ELR (cell line): ENCODE data around the gene COL18A1.
"Not testable (repeated sequence)": the region's sequence is repeated elsewhere in the genome, so short reads cannot be mapped to it uniquely, and the experiment has no call there.

Source experiments
- DNase-seq: peaks from one replicate; pipeline ENCODE4 v3.0.0-alpha.2; 2015; ENCODE audit warnings: low read depth

COL18A1 gene

DNA sequence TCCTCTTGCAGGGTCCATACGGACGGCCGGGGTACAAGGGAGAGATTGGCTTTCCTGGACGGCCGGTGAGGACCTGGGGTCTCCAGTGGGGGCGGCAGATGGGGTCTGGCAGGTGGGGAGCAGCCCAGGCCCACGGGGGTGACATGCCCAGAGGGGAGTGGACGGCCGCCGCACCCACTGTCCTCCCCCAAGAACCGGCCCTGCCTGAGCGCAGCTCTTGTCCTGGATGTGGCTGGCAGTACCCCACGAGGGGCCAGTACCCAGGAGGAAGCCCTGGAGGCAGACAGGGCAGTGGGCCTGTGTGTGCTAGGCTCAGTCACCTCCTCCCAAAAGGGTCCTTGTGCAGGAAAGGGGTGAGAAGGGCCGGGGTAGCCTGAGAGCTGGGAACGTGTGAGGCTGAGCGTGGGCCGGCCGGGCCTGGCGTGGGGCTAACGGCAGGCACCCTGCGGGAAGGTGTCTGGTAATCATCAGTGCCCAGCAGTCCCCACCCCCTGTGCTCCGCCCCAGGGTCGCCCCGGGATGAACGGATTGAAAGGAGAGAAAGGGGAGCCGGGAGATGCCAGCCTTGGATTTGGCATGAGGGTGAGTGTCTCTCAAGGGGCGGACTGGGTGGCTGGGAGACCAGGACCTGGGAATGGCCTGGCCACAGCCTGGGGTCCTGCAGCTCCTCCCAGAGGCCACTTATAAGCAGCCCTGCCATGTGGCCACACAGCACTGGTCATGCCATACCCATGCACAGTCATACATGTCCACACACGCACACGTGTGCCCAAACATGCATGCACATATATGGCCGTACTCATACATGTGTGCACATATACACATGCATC is 90.1 kb downstream of the COL18A1 start:
- no peak for DNase-seq

DNA sequence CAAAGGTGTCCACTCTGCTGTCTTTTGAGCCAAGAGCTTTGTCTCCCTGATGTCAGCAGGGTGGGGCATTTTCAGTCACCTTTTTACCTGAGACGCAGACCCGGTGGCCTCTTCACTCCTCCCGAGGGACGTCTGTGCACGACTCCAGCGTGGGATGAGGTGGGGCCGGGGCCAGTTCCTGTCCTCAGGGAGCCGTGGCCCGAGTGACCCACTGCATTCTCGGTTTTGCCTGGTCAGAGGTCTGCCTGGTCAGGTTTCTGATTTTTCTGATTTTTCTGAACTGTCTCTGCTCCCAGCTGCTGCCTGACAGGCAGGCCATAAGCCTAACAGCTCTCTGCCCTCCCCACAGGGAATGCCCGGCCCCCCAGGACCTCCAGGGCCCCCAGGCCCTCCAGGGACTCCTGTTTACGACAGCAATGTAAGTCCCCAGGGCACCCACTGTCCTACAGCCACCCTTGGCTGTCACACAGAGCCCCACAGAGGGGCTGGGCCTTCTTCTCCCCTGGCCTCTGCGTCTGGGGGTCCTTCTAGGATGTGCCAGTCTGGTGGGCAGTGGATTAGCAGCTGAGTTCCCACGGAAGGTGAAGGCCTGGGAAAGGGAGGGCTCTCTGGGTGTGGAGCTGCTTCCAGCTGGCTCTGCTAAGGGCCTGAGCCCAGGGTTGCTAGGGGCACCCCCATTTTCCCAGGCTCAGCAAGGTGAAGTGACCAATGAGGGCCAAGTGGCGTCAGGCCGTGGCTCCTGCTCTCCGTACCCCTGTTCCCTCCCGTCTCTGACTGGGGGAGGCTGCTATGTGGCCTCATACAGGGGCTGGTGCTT is 91.4 kb downstream of the COL18A1 start:
- no peak for DNase-seq

DNA sequence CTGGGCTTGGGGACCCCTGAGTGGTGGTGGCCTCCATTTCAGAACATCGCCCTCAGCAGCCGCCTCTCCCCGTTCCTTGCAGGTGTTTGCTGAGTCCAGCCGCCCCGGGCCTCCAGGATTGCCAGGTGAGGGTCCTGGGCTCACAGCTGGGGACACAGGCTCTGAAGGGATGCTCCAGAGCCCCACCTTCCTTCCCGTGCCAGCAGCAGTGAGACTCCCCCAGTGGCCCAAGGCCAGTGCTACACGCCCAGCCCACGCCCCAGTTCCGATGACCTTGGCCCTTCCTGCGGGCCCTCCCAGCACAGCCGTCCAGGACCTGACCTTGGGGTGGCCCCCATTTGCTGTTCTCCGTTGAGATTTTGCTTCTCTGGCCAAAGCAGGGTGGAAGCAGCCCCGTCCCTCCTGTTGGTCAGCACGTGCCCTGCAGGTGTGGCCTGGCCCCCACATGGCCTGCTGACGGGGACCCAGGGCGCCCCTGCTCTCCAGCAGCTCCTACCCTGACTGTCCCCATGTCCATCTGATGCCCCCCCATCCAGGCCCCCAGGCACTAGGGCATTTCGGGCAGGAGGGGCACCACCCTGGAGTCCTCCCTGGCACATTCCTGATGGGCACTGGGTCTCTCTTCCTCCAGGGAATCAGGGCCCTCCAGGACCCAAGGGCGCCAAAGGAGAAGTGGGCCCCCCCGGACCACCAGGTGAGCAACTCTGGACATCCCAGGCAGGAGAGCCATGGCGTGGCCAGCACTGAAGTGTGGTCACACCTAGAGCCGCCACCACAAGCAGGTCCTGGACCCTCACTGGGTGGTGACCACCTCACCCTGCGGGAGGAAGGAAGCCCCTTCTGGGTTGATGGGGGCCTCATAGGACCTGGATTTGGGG is 92.2 kb downstream of the COL18A1 start:
- DNase-seq, result no peak

DNA sequence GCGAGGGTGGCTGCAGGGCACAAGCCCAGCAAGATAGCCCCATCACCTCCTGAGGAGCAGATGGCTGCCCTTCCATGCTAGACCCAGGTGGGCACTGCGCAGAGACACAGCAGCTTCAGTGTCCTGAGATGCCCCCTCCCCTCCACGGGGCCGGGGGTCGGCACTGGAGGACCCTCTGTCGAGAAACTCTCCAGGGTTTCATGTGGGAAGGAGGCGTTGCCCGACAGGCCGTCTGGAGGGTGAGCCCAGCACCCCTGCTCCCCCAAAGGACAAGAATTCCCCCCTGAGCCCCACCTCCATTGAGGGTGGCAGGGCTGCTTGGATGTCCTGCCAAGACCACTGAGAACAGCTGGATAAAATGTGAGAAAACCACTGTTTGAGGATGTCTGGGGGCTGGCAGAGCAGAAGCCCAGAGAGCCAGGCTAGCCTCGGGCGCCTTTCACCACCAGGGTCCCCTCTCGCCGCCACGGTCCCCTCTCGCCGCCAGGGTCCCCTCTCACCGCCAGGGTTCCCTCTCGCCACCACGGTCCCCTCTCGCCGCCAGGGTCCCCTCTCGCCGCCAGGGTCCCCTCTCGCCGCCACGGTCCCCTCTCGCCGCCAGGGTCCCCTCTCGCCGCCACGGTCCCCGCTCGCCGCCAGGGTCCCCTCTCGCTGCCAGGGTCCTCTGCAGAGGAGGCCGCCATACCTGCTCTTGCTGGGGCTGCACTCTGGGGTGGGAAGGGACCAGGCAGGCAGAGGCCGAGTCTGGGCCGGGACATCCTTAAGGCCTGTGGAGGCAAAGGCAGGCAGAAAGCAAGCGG is 93.1 kb downstream of the COL18A1 start:
- DNase-seq, result no peak

DNA sequence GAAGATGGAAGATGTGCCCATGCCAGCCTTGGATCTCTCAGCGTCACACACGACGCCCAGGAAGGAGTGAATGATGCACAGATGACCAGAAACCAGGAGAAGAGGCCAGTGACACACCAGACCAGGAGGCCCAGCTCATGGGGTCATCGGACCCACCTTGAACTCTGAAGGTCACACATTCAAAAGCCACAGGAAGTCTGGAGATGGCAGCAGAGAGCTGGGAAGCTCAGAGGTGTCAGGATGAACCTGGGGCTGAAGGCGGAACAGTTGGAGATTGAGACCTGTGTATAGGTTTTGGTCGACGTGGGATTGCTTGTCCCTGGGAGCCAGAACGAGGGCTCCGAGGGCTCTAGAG is 93.7 kb downstream of the COL18A1 start:
- no peak for DNase-seq

DNA sequence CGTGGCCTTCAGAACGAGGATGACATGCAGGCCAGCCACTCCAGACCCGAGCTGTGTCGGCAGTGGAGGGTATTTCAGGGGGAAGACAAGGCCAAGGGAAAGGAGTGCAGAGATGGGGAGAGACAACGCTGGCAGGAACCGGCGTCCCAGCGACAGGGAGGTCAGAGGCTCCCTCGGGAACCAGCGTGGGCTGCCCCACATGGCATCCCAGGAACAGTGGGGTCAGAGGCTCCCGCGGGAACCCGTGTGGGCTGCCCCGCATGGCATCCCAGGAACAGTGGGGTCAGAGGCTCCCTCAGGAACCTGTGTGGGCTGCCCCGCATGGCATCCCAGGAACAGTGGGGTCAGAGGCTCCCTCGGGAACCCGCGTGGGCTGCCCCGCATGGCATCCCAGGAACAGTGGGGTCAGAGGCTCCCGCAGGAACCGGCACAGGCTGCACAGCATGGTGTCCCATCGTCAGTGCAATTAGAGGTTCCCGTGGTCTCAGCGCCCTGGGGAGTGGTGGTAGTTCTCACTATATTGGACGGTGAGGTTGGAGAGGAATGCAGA is 94.3 kb downstream of the COL18A1 start:
- no peak for DNase-seq

DNA sequence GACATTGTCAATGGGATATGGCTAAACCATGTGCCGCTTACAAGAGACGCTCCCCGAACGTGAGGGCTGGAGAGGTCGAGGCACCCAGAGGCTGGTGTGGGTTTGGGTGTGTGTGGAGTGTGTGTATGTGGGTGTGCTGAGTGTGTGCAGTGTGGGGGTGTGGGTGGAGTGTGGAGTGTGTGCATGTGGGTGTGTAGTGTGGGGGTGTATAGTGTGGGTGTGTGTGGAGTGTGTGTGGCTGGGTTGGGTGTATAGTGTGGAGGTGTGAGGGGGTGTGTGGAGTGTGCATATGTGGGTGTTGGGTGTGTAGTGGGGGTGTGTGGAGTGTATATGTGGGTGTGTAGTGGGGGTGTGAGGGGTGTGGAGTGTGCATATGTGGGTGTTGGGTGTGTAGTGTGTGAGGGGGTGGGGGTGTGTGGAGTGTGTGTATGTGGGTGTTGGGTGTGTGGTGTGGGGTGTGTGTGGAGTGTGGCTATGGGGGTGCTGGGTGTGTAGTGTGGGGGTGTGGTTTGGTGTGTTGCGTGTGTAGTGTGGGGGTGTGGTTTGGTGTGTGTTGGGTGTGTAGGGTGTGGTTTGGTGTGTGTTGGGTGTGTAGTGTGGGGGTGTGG is 95.1 kb downstream of the COL18A1 start:
- no peak for DNase-seq

DNA sequence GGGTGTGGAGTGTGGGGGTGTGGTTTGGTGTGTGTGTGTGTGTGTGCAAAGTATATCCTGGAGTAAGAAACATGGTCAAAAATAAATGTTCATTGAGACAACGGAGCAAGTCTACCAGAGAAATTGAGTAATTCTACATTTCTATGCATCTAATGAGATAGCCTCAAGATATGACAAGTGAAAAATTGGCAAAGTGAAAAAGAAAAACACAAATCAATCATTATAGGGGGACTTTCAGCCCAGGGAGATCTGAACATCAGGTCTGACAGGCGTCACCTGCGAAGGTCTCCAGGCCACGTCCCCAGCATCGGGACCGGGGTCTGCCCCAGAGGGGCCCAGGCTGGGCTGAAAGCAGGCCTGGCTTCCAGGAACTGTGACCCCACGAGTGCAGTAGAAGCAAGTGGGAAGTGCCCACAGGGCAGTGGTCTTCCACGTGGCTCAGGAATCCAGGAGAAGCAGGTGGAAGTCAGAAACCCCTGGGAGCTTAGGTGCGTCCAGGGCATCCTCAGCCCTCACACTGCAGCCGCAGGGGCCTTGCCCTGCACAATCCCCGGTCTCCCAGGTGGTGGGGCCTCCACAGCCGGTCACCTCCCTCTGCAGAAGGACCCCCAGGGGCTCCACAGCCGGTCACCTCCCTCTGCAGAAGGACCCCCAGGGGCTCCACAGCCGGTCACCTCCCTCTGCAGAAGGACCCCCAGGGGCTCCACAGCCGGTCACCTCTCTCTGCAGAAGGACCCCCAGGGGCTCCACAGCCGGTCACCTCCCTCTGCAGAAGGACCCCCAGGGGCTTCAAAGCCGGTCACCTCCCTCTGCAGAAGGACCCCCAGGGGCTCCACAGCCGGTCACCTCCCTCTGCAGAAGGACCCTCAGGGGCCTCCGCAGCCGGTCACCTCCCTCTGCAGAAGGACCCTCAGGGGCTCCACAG is 96.4 kb downstream of the COL18A1 start:
- DNase-seq, result peak; percentile 41

DNA sequence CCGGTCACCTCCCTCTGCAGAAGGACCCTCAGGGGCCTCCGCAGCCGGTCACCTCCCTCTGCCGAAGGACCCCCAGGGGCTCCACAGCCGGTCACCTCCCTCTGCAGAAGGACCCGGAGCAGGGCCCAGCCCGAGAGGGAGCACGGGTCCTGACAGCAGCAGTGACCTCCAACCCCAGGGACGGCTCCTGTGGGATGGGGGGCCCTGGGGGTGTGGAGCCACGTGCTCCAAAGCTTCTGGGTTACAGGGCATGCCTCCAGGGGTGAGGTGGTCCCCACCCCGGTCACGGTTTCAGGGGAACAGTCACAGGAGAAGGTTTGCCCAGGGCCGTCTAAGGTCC is 97.0 kb downstream of the COL18A1 start:
- no peak for DNase-seq

DNA sequence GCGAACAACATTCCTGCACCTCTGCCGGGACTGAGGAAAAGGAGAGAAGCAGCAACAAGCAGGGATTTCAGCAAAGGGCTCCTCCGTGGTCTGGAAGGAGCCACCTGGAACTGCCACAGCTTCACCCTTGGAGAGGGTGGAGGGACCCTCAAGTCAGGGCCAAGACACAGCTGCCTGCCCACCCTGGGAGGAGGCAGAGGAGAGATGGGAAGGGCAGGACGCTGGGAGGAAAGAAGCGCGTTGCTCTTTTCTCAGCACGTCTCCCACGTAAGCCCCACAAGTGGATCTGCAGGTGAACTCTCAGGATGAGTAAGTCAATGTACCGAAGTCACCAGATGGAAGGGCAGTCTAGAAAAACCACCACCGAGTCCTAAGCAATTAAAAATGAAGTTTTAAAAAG is 97.6 kb downstream of the COL18A1 start:
- no peak for DNase-seq

DNA sequence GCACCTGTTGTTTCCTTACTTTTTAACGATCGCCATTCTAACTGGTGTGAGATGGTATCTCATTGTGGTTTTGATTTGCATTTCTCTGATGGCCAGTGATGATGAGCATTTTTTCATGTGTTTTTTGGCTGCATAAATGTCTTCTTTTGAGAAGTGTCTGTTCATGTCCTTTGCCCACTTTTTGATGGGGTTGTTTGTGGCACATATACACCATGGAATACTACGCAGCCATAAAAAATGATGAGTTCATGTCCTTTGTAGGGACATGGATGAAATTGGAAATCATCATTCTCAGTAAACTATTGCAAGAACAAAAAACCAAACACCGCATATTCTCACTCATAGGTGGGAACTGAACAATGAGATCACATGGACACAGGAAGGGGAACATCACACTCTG is 98.3 kb downstream of the COL18A1 start:
- DNase-seq, result not testable (repeated sequence)

DNA sequence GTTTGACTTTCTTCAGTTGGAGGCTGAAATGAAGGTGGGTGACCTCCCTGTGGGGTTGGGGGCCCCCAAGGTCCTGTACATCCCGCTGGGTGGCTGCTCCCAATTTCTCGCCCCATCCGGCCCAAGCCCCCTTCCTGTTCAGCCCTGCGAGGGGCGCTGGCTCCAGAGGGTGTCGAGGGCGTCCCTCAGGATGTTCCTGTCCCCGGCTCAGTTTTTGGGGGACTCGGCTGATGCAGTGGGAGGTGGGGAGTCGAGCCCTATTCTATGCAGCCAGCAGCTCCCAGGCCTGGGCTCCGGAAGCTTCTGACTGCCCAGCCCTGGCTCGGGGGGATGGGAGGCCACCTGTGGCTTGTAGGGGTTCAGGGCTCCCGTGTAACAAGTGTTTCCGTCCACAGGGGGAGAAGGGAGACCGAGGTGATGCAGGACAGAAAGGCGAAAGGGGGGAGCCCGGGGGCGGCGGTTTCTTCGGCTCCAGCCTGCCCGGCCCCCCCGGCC is 99.1 kb downstream of the COL18A1 start:
- DNase-seq, result no peak

DNA sequence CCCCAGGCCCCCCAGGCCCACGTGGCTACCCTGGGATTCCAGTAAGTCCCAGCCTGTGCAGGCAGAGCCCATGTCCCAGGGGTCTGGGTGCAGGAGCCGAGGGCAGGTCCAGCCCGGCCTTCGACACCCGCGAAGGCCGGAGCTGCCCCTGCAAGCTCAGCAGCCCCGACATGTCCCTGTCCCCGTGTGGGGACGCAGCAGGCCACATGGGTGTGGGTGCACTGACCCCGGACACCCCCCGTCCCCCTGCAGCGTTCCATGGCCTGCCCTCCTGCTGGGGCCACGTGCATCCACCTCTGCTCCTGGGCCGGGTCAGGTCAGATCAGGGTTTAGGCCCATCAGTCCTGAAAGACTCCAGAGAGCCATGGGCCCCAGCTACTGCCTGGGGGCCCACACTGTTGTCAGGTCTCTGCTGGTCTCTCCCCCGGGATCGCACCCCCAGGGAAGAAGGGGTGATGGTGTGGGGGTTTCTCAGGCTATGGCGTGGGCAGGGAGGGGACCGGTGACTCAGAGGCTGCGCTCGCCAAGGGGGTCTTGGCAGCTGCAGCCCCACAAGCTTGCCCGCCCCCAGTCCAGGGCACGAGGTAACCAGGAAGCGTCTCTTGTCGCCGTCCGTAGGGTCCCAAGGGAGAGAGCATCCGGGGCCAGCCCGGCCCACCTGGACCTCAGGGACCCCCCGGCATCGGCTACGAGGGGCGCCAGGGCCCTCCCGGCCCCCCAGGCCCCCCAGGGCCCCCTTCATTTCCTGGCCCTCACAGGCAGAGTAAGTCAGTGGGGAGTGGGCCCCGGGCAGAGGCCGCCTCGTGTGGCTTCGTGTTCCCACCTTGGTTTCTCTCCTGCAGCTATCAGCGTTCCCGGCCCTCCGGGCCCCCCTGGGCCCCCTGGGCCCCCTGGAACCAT is 99.8 kb downstream of the COL18A1 start:
- DNase-seq, result no peak

DNA sequence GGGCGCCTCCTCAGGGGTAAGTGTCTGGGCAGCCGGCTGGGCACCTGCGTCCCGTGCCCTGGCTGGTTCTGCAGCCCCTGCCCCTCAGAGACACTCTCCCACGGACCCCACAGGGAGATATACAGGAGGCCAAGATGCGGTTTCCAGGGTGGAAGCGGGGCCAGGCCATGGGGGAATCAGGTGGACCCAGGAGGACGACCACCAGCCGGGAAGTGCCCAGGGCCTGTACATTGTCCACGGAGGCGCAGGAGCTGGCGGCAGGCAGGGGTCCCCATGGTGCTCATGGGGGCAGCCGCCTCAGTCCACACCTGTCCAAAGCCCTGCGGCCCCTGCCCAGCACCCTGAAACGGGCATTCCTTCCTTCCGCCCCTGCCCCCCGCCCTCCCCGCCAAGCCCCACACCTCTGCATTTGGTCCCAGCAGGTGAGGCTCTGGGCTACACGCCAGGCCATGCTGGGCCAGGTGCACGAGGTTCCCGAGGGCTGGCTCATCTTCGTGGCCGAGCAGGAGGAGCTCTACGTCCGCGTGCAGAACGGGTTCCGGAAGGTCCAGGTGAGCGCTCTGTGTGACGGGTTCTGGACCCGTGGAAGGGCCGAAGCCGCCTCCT is 100.6 kb downstream of the COL18A1 start:
- DNase-seq, result no peak

DNA sequence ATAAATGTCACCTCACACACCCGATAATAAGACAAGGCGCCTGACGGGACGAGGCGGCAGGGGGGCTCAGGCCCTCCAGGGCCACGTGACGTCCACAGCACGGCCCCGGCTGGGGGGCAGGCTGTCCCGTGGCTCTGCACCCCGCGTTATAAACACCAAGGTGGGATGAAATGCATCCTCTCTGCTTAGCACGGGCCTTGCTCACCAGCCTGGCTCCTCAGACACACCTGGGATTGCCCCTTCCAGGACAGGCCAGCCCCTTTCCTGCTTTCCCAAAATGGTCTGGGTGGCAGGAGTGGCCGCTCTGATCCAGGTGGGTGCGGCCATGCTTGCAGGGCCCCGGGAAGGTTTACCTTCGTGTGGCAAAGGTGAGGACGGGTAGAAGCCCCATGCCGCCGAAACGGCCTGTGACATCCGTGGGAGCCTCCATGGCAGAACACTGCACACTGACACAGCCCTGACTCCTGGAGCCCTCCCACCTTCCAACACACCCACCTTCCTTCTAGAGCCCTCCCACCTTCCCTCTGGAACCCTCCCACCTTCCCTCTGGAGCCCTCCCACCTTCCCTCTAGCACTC is 101.4 kb downstream of the COL18A1 start:
- DNase-seq, result no peak

DNA sequence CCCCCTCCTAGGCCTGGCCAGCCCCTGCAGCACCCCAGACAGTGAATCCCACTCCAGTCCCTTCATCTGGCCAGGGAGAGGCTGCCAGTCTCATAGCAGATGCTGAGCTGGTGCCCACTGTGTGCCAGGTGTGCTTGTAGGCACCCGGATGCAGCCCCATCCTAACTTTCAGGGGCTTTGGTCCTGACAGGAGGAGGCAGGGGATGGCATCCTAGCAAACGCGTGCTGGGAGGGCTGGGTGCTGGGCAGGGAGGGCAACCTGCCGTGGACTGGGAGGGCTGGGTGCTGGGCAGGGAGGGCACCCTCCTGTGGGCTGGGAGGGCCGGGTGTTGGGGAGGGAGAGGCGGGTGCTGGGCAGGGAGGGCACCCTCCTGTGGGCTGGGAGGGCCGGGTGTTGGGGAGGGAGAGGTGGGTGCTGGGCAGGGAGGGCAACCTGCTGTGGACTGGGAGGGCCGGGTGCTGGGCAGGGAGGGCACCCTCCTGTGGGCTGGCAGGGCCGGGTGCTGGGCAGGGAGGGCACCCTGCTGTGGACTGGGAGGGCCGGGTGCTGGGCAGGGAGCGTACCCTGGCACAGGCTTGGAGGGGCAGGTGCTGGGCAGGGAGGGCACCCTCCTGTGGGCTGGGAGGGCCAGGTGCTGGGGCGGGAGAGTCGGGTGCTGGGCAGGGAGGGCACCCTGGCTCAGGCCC is 102.0 kb downstream of the COL18A1 start:
- no peak for DNase-seq

DNA sequence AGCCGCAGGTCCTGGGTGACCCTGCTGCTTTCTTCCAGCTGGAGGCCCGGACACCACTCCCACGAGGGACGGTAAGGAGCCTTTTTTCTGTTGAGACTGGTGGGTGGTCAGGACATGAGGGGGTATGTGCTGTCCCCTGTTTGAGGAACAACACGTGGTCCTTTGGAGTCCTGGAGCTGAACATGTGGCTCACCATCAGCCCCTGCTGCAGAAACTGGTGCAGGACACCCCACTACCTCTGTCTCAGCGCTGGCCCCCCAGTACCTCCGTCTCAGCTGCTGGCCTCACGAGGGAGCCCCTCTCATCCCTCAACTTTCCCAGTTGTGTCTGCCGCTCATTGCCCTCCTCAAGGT is 102.5 kb downstream of the COL18A1 start:
- DNase-seq, result no peak
